Fibroblast of skin of right quadriceps (primary cell): ENCODE data around the gene CDX2.
"Not testable (repeated sequence)": the region's sequence is repeated elsewhere in the genome, so short reads cannot be mapped to it uniquely, and the experiment has no call there.

Experiments
- DNase-seq: peaks from one replicate; pipeline ENCODE4 v3.0.0-alpha.2; 2013

Gene CDX2

GRCh38 chr13:27964206-27964605, 4.9 kb downstream of the CDX2 start:
- not testable (repeated sequence) for DNase-seq

GRCh38 chr13:27963491-27963890, 5.6 kb downstream of the CDX2 start:
- no peak for DNase-seq

GRCh38 chr13:27962982-27963381, 6.1 kb downstream of the CDX2 start:
- no peak for DNase-seq

- no peak for DNase-seq
These were observed 6.8 kb downstream of the CDX2 start for GRCh38 chr13:27962128-27962841.

GRCh38 chr13:27961227-27962085, 7.7 kb downstream of the CDX2 start:
- no peak for DNase-seq

- DNase-seq = no peak
These were observed 8.5 kb downstream of the CDX2 start for GRCh38 chr13:27960362-27961226.

GRCh38 chr13:27959976-27960361, 9.1 kb downstream of the CDX2 start:
- no peak for DNase-seq

- DNase-seq = no peak
These were observed 12.4 kb downstream of the CDX2 start for GRCh38 chr13:27956576-27957300.

- DNase-seq = no peak
These were observed 14.0 kb downstream of the CDX2 start for GRCh38 chr13:27955014-27955591.

GRCh38 chr13:27954406-27954851, 14.7 kb downstream of the CDX2 start:
- peak; percentile 33 for DNase-seq

GRCh38 chr13:27953676-27954405, 15.3 kb downstream of the CDX2 start:
- DNase-seq = peak; percentile 67

- no peak for DNase-seq
These were observed 16.0 kb downstream of the CDX2 start for GRCh38 chr13:27952876-27953675.

- no peak for DNase-seq
These were observed 26.1 kb downstream of the CDX2 start for GRCh38 chr13:27942972-27943371.

GRCh38 chr13:27933580-27934328, 35.4 kb downstream of the CDX2 start:
- DNase-seq = no peak

GRCh38 chr13:27933118-27933517, 36.0 kb downstream of the CDX2 start:
- no peak for DNase-seq

- no peak for DNase-seq
These were observed 39.2 kb downstream of the CDX2 start for GRCh38 chr13:27929868-27930267.

GRCh38 chr13:27928805-27929753, 40.0 kb downstream of the CDX2 start:
- DNase-seq = no peak

- DNase-seq = no peak
These were observed 40.7 kb downstream of the CDX2 start for GRCh38 chr13:27928353-27928804.
